Islet of Langerhans (tissue), 1 donor: ENCODE results near the gene CHRNB4.
"Not testable (repeated sequence)": the region's sequence is repeated elsewhere in the genome, so short reads cannot be mapped to it uniquely, and the experiment has no call there.

Experiments used
- FAIRE-seq: peaks from one replicate; lab custom pipeline; 2011; peaks lifted over from hg19 to GRCh38; lab: Jason Lieb, UNC

Gene CHRNB4

GRCh38 chr15:78615151-78615589 is 25.8 kb downstream of the CHRNB4 start:
- no peak for FAIRE-seq

- no peak for FAIRE-seq
Measured at GRCh38 chr15:78614021-78614420, 27.0 kb downstream of the CHRNB4 start.

- FAIRE-seq = not testable (repeated sequence)
Measured at GRCh38 chr15:78609551-78609950, 31.5 kb downstream of the CHRNB4 start.

GRCh38 chr15:78605680-78606079 is 35.3 kb downstream of the CHRNB4 start:
- no peak for FAIRE-seq

- FAIRE-seq = no peak
Measured at GRCh38 chr15:78605201-78605600, 35.8 kb downstream of the CHRNB4 start.

- no peak for FAIRE-seq
Measured at GRCh38 chr15:78604420-78604819, 36.6 kb downstream of the CHRNB4 start.

- no peak for FAIRE-seq
Measured at GRCh38 chr15:78603467-78603866, 37.5 kb downstream of the CHRNB4 start.

- FAIRE-seq = no peak
Measured at GRCh38 chr15:78599189-78599588, 41.8 kb downstream of the CHRNB4 start.

- no peak for FAIRE-seq
Measured at GRCh38 chr15:78598348-78598747, 42.7 kb downstream of the CHRNB4 start.

GRCh38 chr15:78597583-78597982 is 43.4 kb downstream of the CHRNB4 start:
- no peak for FAIRE-seq

- no peak for FAIRE-seq
Measured at GRCh38 chr15:78574944-78575343, 66.1 kb downstream of the CHRNB4 start.
